GM12865 (cell line): ENCODE data around the gene DNAJC7.
"Not testable (repeated sequence)": the region's sequence is repeated elsewhere in the genome, so short reads cannot be mapped to it uniquely, and the experiment has no call there.

Experiments
- DNase-seq: peaks from one replicate; pipeline ENCODE4 v3.0.0; 2010; ENCODE audit warnings: low read depth
- H3K4me3 ChIP-seq: 2 replicates; pipeline ENCODE4 v1.5.1; 2011; ENCODE audit warnings: mild to moderate bottlenecking, low read depth, low read length, control low read depth
- CTCF ChIP-seq: IDR thresholded peaks from 2 replicates; pipeline ENCODE4 v1.5.1; 2011; ENCODE audit warnings: low read length, control low read depth, low read depth, inconsistent platforms; ENCODE audit not compliant: insufficient read depth; ENCODE audit errors: missing control alignments

The DNAJC7 gene

DNA sequence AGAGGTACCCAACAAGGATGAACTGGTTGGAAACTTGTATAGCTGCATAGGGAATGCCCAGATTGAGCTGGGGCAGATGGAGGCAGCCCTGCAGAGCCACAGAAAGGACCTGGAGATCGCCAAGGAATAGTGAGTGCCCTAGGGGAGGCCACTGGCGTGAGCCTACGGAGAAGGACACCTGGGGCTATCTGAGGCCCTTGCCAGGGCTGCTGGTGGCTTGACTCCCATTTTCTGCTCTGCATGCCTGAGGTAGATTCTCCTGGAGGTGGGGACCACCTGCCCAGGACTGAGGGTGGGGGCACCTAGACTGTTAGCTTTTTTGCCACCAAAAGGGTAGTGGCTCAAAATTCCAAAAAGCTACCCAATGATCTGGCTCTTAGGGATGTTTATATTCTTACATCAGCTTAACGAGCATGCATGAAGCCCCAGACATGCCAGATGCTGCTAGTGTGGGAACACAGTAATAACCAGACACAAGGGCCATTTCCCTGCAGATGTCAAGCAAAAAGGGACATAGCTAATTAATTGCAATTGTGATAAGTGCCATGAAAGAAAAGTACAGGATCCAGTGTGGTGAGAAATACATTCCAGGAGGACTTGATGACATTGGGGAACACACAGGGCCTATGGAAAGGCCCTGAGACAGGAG, 78.1 kb downstream of the DNAJC7 start:
- DNase-seq, result no peak
- H3K4me3 ChIP-seq, result no peak overlapping the region
- no peak for TF ChIP-seq CTCF

DNA sequence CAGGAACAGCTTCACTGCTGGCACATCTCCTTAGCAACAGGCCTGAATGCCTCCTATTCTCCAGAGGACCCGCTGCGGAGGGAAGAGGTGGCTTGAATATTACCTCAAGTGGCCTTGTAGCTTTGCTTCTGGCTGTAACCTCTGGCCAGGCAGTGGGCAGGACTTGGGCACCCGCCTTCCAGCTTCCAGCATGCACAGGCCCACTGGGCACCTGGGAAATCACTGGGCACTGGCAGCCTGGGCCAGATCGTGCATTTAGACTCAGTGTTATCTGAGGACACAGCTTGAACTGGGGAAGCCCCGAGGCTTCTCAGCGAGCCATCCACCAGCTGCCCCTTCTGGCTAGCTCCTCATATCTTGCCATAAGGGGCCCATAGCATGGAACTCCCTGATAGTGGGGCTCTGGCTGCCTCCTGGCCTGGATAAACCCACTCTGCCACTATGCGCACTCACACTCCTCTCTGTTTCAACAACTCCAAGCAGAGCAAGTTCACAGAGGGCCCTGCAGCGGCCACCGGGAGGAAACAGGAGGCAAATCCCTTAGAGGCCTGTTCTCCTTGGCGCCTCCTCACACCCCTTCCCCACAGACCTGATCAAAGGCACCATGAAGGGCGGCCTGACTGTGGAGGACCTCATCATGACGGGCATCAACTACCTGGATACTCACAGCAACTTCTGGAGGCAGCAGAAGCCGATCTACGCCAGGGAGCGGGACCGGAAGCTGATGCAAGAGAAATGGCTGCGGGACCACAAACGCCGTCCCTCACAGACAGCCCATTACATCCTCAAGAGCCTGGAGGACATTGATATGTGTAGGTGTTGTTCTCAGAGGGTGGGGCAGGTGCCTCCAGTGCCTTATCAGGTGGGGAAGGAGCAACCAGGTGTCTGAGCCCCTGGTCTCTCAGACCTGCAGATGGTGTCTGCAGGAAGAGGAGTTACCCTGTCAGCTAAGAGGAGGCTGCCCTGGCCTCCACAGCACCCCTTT, 79.0 kb downstream of the DNAJC7 start:
- no peak overlapping the region for H3K4me3 ChIP-seq
- TF ChIP-seq CTCF, result no peak
- DNase-seq, result no peak

GRCh38 chr17:41935641-41936040, 81.6 kb downstream of the DNAJC7 start:
- no peak overlapping the region for H3K4me3 ChIP-seq
- DNase-seq, result no peak
- no peak for TF ChIP-seq CTCF

DNA sequence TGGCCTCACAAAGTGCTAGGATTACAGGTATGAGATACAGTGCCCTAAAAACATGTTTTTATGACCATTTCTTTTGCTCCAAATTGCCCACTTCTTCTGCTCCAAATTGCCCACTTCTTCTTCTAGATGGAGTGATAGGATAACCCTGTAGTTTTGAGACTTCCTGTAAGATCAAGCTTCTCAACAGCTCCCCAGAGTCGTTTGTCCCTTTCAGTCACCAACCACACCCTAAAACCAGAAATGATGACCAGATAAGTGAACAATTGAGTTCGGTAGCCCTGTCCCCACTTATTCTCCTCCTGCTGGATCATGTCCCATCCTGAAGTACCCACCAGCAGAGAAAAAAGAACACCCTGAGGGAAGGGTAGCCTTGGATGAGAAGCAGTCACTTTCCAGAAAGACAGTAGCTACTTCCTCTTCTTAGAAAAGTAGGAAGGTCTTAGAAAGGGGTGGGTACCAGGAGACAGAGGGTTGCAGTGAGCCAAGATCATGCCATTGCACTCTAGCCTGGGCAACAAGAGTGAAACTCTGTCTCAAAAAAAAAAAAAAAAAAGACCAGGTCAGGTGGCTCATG, 84.3 kb downstream of the DNAJC7 start:
- DNase-seq, result no peak
- no peak for TF ChIP-seq CTCF
- H3K4me3 ChIP-seq, result no peak overlapping the region

- not testable (repeated sequence) for H3K4me3 ChIP-seq, DNase-seq
Measured at GRCh38 chr17:41931715-41932114, 85.5 kb downstream of the DNAJC7 start.

GRCh38 chr17:41930833-41931156, 86.4 kb downstream of the DNAJC7 start:
- peak overlapping the region; percentile 88 for H3K4me3 ChIP-seq
- not testable (repeated sequence) for DNase-seq

- peak; percentile 23 for TF ChIP-seq CTCF
- DNase-seq, result peak; percentile 95
- peak within 1 kb of the TSS; percentile 88 for H3K4me3 ChIP-seq
Measured at GRCh38 chr17:41930009-41930832, 87.0 kb downstream of the DNAJC7 start, which contains the start of gene ODAD4. ODAD4 (plus strand) TSS chr17:41930617; CDS start chr17:41930724, 107 bp downstream.
